Stimulated activated CD8-positive, alpha-beta memory T cell treated with anti-CD3 and anti-CD28 coated beads, Interleukin-15, amount 100 ng/mL, for 48 hours (primary cell): Measurements from ENCODE around the gene TIRAP.

ENCODE experiments used
- DNase-seq, 2 donors: peaks; one replicate each; pipeline ENCODE4 v3.0.0-alpha.2; 2020; ENCODE audit warnings: low read depth in 2 of 2

Gene TIRAP

GRCh38 chr11:126341760-126342161, 58.9 kb downstream of the TIRAP start:
- DNase-seq: no peak

- no peak for DNase-seq
Observed at GRCh38 chr11:126343051-126343450, 60.2 kb downstream of the TIRAP start.
